Astrocyte of the cerebellum (primary cell): ENCODE data around the gene ST6GALNAC2.
A peak's percentile ranks its signal among the peaks of the same experiment; 100 is the strongest.
"Not testable (repeated sequence)": the region's sequence is repeated elsewhere in the genome, so short reads cannot be mapped to it uniquely, and the experiment has no call there.

ENCODE experiments used
- DNase-seq: peaks from one replicate; pipeline ENCODE4 v3.0.0-alpha.2; 2011; ENCODE audit warnings: low read depth
- H3K4me3 ChIP-seq: 2 replicates; pipeline ENCODE4 v1.5.1; 2011; ENCODE audit warnings: mild to moderate bottlenecking, low read depth, low read length, moderate library complexity
- in situ Hi-C: cut with HindIII; loops from 2 replicates; pipeline ENCODE4 v1.10.0; 2017; ENCODE audit warnings: low sequenced_read_pairs
- TF ChIP-seq, protein P1 (sequence below): IDR thresholded peaks from 2 replicates; pipeline ENCODE4 v1.5.1; 2012; ENCODE audit warnings: low read length, low read depth, moderate library complexity, mild to moderate bottlenecking; ENCODE audit errors: missing control alignments

ST6GALNAC2 gene

DNA sequence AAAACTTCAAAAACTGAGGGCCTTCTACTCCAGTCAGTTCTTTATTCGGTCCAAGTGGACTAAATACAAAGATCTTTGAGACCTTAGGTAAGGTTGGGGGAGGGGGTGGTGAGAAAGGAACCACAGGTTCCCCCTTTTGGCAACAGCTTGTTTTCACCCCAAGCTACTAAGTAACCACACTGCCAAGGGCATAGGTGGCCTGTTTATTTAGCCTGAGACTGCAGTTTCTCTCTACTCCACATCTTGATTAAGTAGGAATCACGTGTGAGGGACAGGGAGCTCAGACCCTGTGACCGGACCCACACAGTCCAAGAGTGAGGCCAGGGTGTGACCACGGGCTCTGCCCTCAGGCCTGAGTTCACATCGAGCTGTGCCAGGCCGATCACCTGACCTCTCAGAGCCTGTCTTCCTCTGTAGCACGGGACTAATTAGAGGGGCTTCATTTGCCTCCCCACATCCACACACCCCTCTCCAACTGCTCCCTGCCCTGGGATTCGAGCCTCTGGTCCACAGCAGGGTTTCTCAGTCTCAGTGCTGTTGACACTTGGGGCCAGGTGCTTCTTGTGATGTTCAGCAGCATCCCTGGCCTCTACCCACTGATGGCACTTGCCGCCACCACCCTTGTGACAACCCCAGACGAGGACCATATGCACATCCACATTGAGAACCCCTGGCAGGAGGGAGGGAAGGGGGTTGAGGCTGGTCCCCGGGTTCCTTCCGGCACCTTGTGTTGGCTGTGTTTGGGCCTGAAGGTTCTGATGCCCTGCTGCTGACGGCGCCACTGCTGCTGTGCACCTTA is 17.8 kb downstream of the ST6GALNAC2 start:
- TF ChIP-seq, protein P1, sequence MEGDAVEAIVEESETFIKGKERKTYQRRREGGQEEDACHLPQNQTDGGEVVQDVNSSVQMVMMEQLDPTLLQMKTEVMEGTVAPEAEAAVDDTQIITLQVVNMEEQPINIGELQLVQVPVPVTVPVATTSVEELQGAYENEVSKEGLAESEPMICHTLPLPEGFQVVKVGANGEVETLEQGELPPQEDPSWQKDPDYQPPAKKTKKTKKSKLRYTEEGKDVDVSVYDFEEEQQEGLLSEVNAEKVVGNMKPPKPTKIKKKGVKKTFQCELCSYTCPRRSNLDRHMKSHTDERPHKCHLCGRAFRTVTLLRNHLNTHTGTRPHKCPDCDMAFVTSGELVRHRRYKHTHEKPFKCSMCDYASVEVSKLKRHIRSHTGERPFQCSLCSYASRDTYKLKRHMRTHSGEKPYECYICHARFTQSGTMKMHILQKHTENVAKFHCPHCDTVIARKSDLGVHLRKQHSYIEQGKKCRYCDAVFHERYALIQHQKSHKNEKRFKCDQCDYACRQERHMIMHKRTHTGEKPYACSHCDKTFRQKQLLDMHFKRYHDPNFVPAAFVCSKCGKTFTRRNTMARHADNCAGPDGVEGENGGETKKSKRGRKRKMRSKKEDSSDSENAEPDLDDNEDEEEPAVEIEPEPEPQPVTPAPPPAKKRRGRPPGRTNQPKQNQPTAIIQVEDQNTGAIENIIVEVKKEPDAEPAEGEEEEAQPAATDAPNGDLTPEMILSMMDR: no peak
- no peak for DNase-seq
- no peak overlapping the region for H3K4me3 ChIP-seq
- in situ Hi-C loops: loop anchor here (25.0 kb wide), 1 partner anchor 169 kb away; the partner anchor contains the start of genes JMJD6, METTL23, MFSD11 and SRSF2

DNA sequence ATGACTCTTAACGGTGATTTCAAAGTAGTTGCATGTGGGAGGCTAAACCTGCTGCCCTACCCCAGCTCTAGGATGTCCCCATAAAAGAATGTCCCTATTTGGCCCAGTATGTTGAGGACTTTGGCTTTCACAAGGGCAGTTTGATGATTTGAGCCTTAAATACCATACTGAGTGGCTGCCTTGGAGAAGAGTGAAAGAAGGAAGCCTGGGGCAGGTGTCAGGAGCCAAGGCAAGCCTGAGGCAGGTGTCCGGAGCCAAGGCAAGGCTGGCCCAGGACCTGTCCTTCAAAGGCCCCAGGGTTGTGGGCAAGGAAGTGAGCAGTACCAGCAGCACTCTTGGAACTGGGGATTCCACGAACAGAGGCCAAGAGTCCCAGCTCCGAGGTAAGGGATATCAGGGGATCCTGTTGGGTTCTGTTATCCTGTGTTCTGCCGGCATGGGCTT is 18.6 kb downstream of the ST6GALNAC2 start:
- no peak overlapping the region for H3K4me3 ChIP-seq
- TF ChIP-seq, protein P1: no peak
- DNase-seq: no peak
- in situ Hi-C loops: loop anchor here (25.0 kb wide), 1 partner anchor 170 kb away; the partner anchor contains the start of genes JMJD6, METTL23, MFSD11 and SRSF2

DNA sequence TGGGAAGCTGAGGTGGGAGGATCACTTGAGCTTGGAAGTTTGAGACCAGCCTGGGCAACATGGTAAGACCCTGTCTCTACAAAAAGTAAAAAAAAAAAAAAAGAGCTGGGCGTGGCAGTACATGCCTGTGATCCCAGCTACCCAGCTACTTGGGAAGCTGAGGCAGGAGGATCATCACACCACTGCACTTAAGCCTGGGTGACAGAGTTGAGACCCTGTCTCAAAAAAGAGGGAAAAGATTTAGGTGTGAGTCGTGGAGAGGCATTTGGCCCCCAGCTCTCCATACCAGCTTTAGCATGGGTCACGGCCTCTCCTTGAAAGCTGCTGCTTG is 19.1 kb downstream of the ST6GALNAC2 start:
- in situ Hi-C loops: loop anchor here (25.0 kb wide), 1 partner anchor 171 kb away; the partner anchor contains the start of genes JMJD6, METTL23, MFSD11 and SRSF2
- no peak overlapping the region for H3K4me3 ChIP-seq
- TF ChIP-seq, protein P1: no peak
- DNase-seq: no peak

DNA sequence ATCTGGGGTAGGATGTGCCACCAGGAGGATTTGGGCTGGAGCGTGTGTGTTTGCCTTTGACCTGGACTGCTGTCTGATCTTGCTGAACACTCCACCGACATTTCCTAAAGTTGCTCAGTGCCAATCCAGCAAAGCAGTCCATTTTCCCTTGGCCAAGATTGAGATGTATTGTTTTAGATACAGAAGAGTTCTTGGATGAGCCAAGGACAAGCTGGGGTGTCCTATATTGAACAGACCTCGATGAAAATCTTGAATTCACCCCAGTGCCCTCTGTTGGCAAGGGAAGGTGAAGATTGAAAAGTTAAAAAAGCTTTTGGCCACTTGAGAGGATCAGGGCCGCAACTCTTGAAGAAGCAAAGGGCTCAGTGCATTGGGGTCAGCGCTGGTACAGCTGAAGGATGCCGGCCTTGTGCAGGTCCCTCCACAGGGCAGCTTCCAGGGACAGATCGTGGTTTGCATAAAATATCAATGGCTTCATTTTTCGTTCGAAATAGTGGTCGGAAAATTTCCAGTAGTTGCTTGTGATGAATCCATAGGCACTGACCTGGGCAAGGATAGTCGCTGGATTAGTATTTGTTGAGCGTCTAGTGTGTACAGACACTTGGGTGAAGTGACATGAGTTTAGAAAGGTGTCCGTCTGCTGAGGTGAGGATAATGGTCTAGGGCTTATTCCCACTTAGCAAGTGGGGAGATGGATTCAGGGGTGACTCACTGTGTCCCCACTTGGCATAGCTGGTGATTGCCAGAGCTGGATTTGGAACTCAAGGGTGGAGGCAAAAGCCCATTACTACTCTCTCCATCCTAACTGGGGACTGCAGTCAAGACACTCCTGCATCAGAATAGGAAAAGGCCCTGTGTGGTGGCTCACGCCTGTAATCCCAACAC is 19.7 kb downstream of the ST6GALNAC2 start:
- DNase-seq: no peak
- in situ Hi-C loops: loop anchor here (25.0 kb wide), 1 partner anchor 171 kb away; the partner anchor contains the start of genes JMJD6, METTL23, MFSD11 and SRSF2
- H3K4me3 ChIP-seq: no peak overlapping the region
- TF ChIP-seq, protein P1: no peak

DNA sequence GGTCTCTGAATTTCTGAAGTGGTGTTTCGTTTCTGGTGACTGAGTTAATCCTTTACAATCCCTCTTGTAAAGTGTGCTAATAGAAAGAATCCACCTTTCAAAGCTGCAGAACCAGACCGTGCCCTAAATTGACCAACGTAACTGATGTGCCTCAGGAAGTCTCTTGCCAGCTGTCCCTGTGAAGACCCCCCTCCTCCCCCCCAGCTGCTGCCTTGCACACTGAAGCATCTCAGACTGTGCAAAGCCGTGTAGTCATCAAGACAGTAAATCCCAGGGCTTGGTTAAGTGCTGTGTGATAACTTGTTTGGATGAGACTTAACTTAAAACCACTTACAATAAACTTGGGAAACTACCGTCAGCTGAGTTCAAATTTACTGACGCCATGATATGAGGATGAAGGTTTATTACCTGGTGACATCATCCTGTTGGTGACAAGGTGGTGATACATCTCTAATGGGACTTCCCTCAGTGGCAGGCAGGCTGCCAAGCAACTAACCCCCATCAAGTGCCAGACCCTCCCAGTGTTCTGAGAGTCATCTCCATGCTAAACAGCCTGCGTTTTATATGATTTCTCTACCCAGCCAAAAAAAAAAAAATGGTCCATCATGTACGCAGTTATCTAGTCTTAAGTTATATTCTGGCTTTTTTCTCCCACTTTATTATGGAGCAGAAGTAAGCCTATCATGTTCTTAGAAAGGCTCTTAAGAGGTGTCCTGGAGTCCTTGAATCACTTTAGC is 20.5 kb downstream of the ST6GALNAC2 start:
- DNase-seq, H3K4me3 ChIP-seq: not testable (repeated sequence)
- in situ Hi-C loops: loop anchor here (5.0 to 25.0 kb wide), 2 partner anchors 53 to 172 kb away; partner anchors contain the start of genes JMJD6, METTL23, MFSD11 and SRSF2

DNA sequence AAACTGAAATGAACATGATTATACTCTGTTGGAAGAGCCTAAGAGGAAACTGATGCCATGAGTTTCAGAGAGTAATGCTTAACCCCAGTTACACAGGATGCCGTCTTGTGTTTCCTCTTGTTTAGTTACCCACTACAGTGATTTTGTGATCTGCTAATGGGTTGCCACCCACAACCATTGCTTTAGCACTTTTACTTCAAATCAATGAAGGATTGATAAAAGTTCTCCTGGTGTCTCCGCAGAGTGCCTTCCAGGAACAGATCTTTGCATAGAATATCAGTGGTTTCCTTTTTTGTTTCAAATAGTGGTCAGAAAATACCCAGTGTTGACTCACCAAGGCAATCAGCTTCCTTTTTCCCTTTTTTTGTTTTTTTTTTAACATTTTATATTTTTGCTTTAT is 22.3 kb downstream of the ST6GALNAC2 start:
- DNase-seq, H3K4me3 ChIP-seq: not testable (repeated sequence)
- in situ Hi-C loops: loop anchor here (5.0 to 25.0 kb wide), 2 partner anchors 51 to 174 kb away; partner anchors contain the start of genes JMJD6, METTL23, MFSD11 and SRSF2

DNA sequence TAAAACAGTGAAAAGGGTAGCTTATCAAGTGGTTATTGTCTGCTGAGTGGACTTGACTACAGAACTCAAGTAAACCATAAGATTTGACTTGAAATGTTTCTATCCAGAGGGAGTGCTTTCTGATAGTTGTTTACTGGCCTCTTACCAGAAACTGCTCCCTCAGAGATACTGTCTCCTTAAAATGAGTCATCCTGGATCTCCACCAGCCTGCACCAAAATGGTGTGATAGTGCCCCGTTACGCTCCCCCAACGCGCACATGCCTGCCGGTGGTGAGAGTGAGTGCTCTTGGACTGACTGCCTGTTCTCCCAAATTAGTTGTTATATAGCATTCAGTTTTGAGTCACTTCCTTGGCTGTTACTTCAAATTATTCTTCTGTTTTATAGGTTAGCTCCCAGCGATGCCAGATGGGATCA is 22.9 kb downstream of the ST6GALNAC2 start:
- TF ChIP-seq, protein P1: no peak
- in situ Hi-C loops: loop anchor here (5.0 to 25.0 kb wide), 2 partner anchors 50 to 175 kb away; partner anchors contain the start of genes JMJD6, METTL23, MFSD11 and SRSF2
- H3K4me3 ChIP-seq: no peak overlapping the region
- DNase-seq: peak; percentile 54
